Endodermal cell (in vitro differentiated cells): ENCODE results near the gene OR4D6. TPM values are rescaled to one million over a fixed set of nuclear protein-coding genes. Genes with fewer than 3 reads are reported as not detected.
"Not testable (repeated sequence)": the region's sequence is repeated elsewhere in the genome, so short reads cannot be mapped to it uniquely, and the experiment has no call there.

Experiments
- DNase-seq: peaks from one replicate; pipeline ENCODE4 v3.0.0-alpha.2; 2017
- H3K27ac ChIP-seq: 2 replicates; pipeline ENCODE4 v1.5.1; 2013; ENCODE audit warnings: mild to moderate bottlenecking, low read depth, low read length, moderate library complexity
- H3K27me3 ChIP-seq: 2 replicates; pipeline ENCODE4 v1.6.1; 2013; ENCODE audit warnings: mild to moderate bottlenecking, low read length, moderate library complexity; ENCODE audit not compliant: insufficient read depth, control insufficient read depth, poor library complexity, severe bottlenecking
- H3K36me3 ChIP-seq: 2 replicates; pipeline ENCODE4 v1.7.0; 2013; ENCODE audit warnings: mild to moderate bottlenecking, low read length, moderate library complexity; ENCODE audit not compliant: control insufficient read depth, insufficient read depth
- H3K4me1 ChIP-seq: one replicate; pipeline ENCODE4 v1.7.0; 2013; ENCODE audit warnings: low read length; ENCODE audit not compliant: control insufficient read depth, insufficient read depth
- H3K4me3 ChIP-seq: 2 replicates; pipeline ENCODE4 v1.5.1; 2013; ENCODE audit warnings: mild to moderate bottlenecking, low read length, moderate library complexity
- H3K9ac ChIP-seq: 2 replicates; pipeline ENCODE4 v1.6.1; 2013; ENCODE audit warnings: mild to moderate bottlenecking, low read length, moderate library complexity; ENCODE audit not compliant: poor library complexity, severe bottlenecking; ENCODE audit errors: extremely low read depth
- H3K9me3 ChIP-seq: 2 replicates; pipeline ENCODE4 v1.6.1; 2013; ENCODE audit warnings: mild to moderate bottlenecking, low read length, moderate library complexity; ENCODE audit not compliant: control insufficient read depth
- H3K27ac Mint-ChIP-seq: 2 replicates; pipeline ENCODE4 v1.8.0; 2020; ENCODE audit warnings: mixed read lengths
- H3K27me3 Mint-ChIP-seq: 2 replicates; pipeline ENCODE4 v1.8.0; 2021; ENCODE audit warnings: mild to moderate bottlenecking, mixed read lengths; ENCODE audit not compliant: insufficient read depth
- H3K36me3 Mint-ChIP-seq: 2 replicates; pipeline ENCODE4 v1.8.0; 2020; ENCODE audit warnings: low read depth, mixed read lengths
- H3K4me1 Mint-ChIP-seq: 2 replicates; pipeline ENCODE4 v1.8.0; 2020; ENCODE audit warnings: mixed read lengths
- H3K4me3 Mint-ChIP-seq: 2 replicates; pipeline ENCODE4 v1.8.0; 2020; ENCODE audit warnings: mild to moderate bottlenecking, moderate library complexity, mixed read lengths
- H3K9me3 Mint-ChIP-seq: 2 replicates; pipeline ENCODE4 v1.8.0; 2020; ENCODE audit warnings: mild to moderate bottlenecking, mixed read lengths
- CTCF ChIP-seq: fragments of 200-600 bp; sonication (generic); conservative IDR thresholded peaks from 2 replicates; pipeline ENCODE4 v1.5.0; 2021; ENCODE audit warnings: antibody characterized with exemption, mild to moderate bottlenecking
- WGBS, 2 experiments: methylation state at CpG; one replicate each; pipeline versions ENCODE4 v1.1.5 to v1.1.7; 2013; ENCODE audit warnings: missing lambda C conversion rate in 2 of 2, mixed read lengths in 1 of 2; ENCODE audit not compliant: insufficient coverage in 1 of 2, insufficient read length in 1 of 2; 5-methylcytosine and 5-hydroxymethylcytosine counted together
- total RNA-seq, 2 donors: library from RNA; stranded (reverse); fragmentation: NEBNext Ultra II Directional in 1 of 2; extraction: Animal tissue kit (Norgen Biotek cat#: 25700) in 1 of 2; gene quantifications; 2 replicates in 1 of 2; 3 replicates in 1 of 2; pipeline ENCODE4 v1.2.1, GENCODE V29; 2021

The OR4D6 gene
- total RNA-seq, 2 donors from 2014 or later = not detected

- Mint-ChIP-seq H3K4me3 (no peak overlapping the region), H3K36me3 (no peaks in the 10 kb centered on the region), H3K4me1 (peaks cover 5% of the 10 kb centered on the region), H3K27me3 (no peaks in the 10 kb centered on the region), H3K27ac (no peak overlapping the region), H3K9me3 (no peaks in the 10 kb centered on the region)
- no peak for DNase-seq
- H3K36me3 ChIP-seq = no peaks in the 10 kb centered on the region
- no peak for TF ChIP-seq CTCF
- 87 to 92% methylated on average over 4 to 7 of the region's 7 CpGs for WGBS, 2 experiments
- H3K4me3 ChIP-seq = no peak overlapping the region
- no peaks in the 10 kb centered on the region for H3K9me3 ChIP-seq
- H3K27me3 ChIP-seq = no peaks in the 10 kb centered on the region
- H3K27ac ChIP-seq = no peak overlapping the region
- H3K4me1 ChIP-seq = no peaks in the 10 kb centered on the region
- no peak overlapping the region for H3K9ac ChIP-seq
Measured at GRCh38 chr11:59437770-59438169, 19.0 kb upstream of the OR4D6 start.

GRCh38 chr11:59445624-59446023 is 11.1 kb upstream of the OR4D6 start:
- H3K27ac Mint-ChIP-seq, H3K9me3 ChIP-seq, H3K27me3 Mint-ChIP-seq, H3K4me1 ChIP-seq, H3K4me3 ChIP-seq, H3K4me1 Mint-ChIP-seq, H3K4me3 Mint-ChIP-seq, H3K27me3 ChIP-seq, DNase-seq, H3K36me3 Mint-ChIP-seq, H3K9ac ChIP-seq, H3K36me3 ChIP-seq, H3K27ac ChIP-seq: not testable (repeated sequence)
- H3K9me3 Mint-ChIP-seq = peaks cover 14% of the 10 kb centered on the region
- 100% methylated on average over 1 of the region's 1 CpG; no CpG with 5 or more reads in 1 of the 2 experiments for WGBS, 2 experiments

GRCh38 chr11:59448484-59448883 is 8.3 kb upstream of the OR4D6 start:
- TF ChIP-seq CTCF = no peak
- no peaks in the 10 kb centered on the region for H3K36me3 Mint-ChIP-seq
- Histone ChIP-seq H3K36me3 (no peaks in the 10 kb centered on the region), H3K4me1 (no peaks in the 10 kb centered on the region), H3K27ac (no peak overlapping the region), H3K4me3 (no peak overlapping the region), H3K9ac (no peak overlapping the region), H3K27me3 (no peaks in the 10 kb centered on the region), H3K9me3 (no peaks in the 10 kb centered on the region)
- no peaks in the 10 kb centered on the region for H3K4me1 Mint-ChIP-seq
- peaks cover 2% of the 10 kb centered on the region for H3K27me3 Mint-ChIP-seq
- H3K27ac Mint-ChIP-seq = no peak overlapping the region
- DNase-seq = no peak
- H3K4me3 Mint-ChIP-seq = no peak overlapping the region
- 60 to 83% methylated on average over 1 to 2 of the region's 2 CpGs for WGBS, 2 experiments
- peaks cover 14% of the 10 kb centered on the region for H3K9me3 Mint-ChIP-seq

GRCh38 chr11:59459916-59460315 is 3.2 kb downstream of the OR4D6 start:
- no peak for DNase-seq
- Histone ChIP-seq H3K27me3 (no peaks in the 10 kb centered on the region), H3K4me1 (no peaks in the 10 kb centered on the region), H3K9ac (no peak overlapping the region), H3K9me3 (no peaks in the 10 kb centered on the region), H3K27ac (no peak overlapping the region), H3K4me3 (no peak overlapping the region), H3K36me3 (no peaks in the 10 kb centered on the region)
- Mint-ChIP-seq H3K4me1 (no peaks in the 10 kb centered on the region), H3K36me3 (no peaks in the 10 kb centered on the region), H3K4me3 (no peak overlapping the region), H3K27me3 (no peaks in the 10 kb centered on the region), H3K27ac (no peak overlapping the region), H3K9me3 (no peaks in the 10 kb centered on the region)
- 79 to 100% methylated on average over 1 to 3 of the region's 3 CpGs for WGBS, 2 experiments
- no peak for TF ChIP-seq CTCF
